ENCODE measurements around the gene CELA2B.
"Not testable (repeated sequence)": the region's sequence is repeated elsewhere in the genome, so short reads cannot be mapped to it uniquely, and the experiment has no call there.

CELA2B gene

DNA sequence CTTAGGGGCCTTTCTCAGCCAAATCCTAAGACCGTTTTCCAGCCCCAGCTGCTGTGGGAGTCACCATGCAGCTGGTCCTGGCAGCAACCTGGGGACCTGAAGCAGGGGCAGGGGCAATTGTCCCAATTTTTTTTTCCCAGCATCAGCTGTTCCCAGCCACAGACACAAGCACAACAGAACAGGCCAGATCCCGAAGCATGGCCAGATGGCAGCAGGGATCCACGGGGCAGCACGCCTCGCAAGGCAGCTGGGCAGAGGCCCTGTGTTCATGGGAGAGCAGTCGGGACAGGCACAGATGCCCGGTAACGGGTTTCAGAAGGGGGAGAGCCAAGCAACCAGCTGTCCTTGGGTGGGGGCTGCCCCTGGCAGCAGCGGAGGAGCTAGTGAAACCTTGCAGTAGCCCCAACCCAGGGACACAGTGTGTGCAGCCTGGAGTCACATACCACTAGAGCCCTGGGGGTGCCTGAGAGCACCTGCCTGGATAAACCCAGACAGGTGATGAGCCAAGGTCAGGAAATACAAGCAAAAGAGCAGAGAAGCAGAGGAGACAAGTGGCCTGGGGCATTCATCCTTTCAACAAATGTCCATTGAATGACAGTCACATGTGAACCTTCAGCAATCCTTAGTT lies 6.0 kb upstream of the CELA2B start:
- not testable (repeated sequence) for H3K27me3 Mint-ChIP-seq (ENCODE audit: low read depth); H3K4me1 Mint-ChIP-seq (ENCODE audit: low read depth); H3K9me3 Mint-ChIP-seq; H3K27ac Mint-ChIP-seq; H3K4me3 Mint-ChIP-seq; H3K36me3 Mint-ChIP-seq (ENCODE audit: low read depth)

DNA sequence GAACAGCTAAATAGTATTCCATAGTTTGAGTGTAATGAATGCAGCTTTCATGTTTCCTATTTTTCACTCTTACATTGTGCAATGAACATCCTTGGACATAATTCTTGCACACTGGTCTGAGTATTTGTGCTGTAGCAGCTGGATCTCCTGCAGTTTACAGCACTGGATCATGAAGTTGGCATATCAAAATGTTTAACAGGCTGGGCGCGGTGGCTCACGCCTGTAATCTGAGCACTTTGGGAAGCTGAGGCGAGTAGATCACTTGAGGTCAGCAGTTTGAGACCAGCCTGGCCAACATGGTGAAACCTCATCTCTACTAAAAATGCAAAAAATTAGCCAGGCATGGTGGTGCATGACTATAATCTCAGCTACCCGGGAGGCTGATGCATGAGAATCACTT lies 4.8 kb upstream of the CELA2B start:
- H3K9me3 Mint-ChIP-seq; H3K4me3 Mint-ChIP-seq; H3K4me1 Mint-ChIP-seq (ENCODE audit: low read depth); H3K36me3 Mint-ChIP-seq (ENCODE audit: low read depth); H3K27ac Mint-ChIP-seq; H3K27me3 Mint-ChIP-seq (ENCODE audit: low read depth): not testable (repeated sequence)

DNA sequence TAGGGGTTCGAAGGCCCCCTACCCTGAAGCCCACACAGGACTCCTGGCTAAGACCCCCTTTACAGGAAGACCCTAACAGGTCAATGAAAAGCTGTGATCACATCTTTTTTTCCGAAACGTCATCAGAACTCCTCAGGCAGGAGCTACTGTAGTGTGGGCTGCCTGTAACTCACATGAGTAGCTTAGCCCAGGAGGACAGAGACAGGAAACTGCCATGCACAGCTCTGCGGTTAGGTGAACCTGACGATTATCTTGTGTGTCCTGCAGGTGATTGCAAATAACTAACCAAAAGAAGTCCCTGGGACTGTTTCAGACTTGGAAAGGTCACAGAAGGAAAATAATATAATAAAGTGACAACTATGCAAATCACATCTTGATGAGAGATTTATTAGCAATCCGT lies 4.2 kb upstream of the CELA2B start:
- not testable (repeated sequence) for H3K4me3 Mint-ChIP-seq; H3K27me3 Mint-ChIP-seq (ENCODE audit: low read depth); H3K9me3 Mint-ChIP-seq; H3K36me3 Mint-ChIP-seq (ENCODE audit: low read depth); H3K4me1 Mint-ChIP-seq (ENCODE audit: low read depth); H3K27ac Mint-ChIP-seq

DNA sequence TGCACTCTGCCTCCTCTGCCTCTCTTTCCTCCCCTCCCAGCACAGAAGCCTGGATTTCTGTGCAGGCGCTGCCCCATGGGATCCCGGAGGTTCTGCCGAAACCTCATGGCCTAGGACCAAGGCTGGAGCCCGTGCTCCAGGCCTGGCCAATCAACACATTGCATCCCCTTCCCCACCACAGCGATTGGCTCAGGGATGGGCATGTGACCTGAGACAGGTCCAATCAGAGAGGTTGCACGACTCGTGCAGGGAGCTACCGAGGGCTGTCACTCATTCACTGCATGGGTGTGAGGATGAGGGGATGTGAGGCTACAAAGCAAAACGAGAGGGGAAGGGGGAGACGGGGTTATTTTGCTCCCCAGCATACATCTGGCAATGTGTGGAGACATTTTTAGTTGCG lies 3.3 kb upstream of the CELA2B start:
- Mint-ChIP-seq H3K9me3 (no peaks in the 10 kb centered on the region), H3K4me3 (no peak overlapping the region), H3K36me3 (ENCODE audit: low read depth) (no peaks in the 10 kb centered on the region), H3K4me1 (ENCODE audit: low read depth) (no peaks in the 10 kb centered on the region), H3K27me3 (ENCODE audit: low read depth) (no peaks in the 10 kb centered on the region), H3K27ac (no peak overlapping the region)

GRCh38 chr1:15476927-15477326 lies 1.0 kb downstream of the CELA2B start:
- Mint-ChIP-seq H3K4me3 (no peak overlapping the region), H3K27ac (no peak overlapping the region), H3K27me3 (ENCODE audit: low read depth) (no peaks in the 10 kb centered on the region), H3K36me3 (ENCODE audit: low read depth) (no peaks in the 10 kb centered on the region), H3K4me1 (ENCODE audit: low read depth) (no peaks in the 10 kb centered on the region), H3K9me3 (no peaks in the 10 kb centered on the region)

DNA sequence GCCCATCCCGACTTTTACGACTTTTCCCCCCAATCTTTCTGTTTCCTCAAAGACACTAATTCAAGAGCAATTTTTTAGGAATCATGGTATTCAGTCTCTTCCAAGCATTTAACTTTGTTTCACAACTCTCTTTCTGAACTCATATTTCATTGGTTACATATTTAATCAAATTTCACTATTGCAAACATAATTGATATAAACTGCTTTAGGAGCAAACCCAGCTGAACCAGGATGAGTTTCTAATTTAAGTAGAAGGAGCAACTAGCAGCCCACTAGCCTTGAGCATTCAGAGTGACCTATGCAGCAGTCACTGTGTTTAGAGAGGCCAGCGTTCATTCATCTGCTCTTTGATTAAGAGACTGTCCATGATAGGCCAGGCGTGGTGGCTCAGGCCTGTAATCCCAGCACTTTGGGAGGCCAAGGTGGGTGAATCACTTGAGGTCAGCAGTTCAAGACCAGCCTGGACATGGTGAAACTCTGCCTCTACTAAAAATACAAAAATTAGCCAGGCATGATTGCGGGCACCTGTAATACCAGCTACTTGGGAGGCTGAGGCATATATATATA lies 1.8 kb downstream of the CELA2B start:
- no peaks in the 10 kb centered on the region for H3K36me3 Mint-ChIP-seq (ENCODE audit: low read depth)
- H3K27me3 Mint-ChIP-seq (ENCODE audit: low read depth) = no peaks in the 10 kb centered on the region
- no peak overlapping the region for H3K27ac Mint-ChIP-seq
- no peak overlapping the region for H3K4me3 Mint-ChIP-seq
- no peaks in the 10 kb centered on the region for H3K9me3 Mint-ChIP-seq
- H3K4me1 Mint-ChIP-seq (ENCODE audit: low read depth) = no peaks in the 10 kb centered on the region

DNA sequence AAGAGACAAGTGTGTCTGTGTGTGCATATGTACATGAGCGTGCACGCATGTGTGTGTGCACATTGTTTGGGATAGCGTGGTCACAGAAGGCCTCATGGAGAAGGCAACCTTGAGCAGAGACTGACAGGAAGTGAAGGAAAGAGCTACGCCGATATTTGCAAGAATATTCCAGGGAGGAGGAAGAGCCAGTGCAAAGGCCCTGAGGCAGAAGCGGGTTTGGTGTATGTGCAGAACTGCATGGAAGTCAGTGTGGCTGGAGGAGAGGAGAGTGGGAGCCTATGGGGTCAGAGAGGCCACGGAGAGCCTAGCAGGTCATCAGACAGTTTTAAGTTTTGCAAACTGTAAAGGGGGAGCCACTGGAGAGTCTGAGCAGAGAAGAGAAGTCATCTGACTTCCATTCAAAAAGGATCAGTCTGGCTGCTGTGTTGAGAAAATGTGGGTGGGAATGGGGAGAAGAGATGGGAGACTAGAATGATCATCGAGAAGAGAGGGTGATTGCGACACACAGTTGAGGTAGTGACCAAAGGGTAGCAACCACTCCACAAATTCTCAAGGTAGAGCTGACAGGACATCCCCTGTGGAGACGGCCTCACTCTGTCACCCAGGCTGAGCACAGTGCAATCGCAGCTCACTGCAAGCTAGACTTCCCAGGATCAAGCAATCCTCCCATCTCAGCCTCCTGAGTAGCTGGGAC lies 3.9 kb downstream of the CELA2B start:
- Mint-ChIP-seq H3K4me3 (no peak overlapping the region), H3K27me3 (ENCODE audit: low read depth) (no peaks in the 10 kb centered on the region), H3K4me1 (ENCODE audit: low read depth) (no peaks in the 10 kb centered on the region), H3K27ac (no peak overlapping the region), H3K36me3 (ENCODE audit: low read depth) (peaks cover 4% of the 10 kb centered on the region), H3K9me3 (no peaks in the 10 kb centered on the region)

DNA sequence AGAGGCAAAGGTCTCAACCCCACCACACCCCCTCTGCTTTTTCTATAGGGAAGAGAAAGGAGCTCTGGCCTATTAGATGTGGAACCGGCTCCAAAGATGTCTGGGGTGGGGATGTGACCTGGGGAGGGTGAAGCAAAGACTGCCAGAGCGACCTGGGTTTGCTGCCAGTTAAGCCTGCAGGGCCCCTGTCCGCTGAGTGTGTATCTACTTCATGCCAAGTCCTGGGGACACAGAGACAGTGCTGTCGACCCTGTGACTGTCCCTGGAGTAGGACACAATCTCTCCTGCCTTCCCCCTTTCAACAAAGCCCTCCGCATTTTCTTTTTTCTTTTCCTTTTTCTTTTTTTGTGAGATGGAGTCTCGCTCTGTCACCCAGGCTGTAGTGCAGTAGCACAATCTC lies 6.6 kb downstream of the CELA2B start:
- H3K36me3 Mint-ChIP-seq (ENCODE audit: low read depth) = peaks cover 17% of the 10 kb centered on the region
- H3K9me3 Mint-ChIP-seq; H3K4me1 Mint-ChIP-seq (ENCODE audit: low read depth); H3K27me3 Mint-ChIP-seq (ENCODE audit: low read depth); H3K4me3 Mint-ChIP-seq; H3K27ac Mint-ChIP-seq: not testable (repeated sequence)

DNA sequence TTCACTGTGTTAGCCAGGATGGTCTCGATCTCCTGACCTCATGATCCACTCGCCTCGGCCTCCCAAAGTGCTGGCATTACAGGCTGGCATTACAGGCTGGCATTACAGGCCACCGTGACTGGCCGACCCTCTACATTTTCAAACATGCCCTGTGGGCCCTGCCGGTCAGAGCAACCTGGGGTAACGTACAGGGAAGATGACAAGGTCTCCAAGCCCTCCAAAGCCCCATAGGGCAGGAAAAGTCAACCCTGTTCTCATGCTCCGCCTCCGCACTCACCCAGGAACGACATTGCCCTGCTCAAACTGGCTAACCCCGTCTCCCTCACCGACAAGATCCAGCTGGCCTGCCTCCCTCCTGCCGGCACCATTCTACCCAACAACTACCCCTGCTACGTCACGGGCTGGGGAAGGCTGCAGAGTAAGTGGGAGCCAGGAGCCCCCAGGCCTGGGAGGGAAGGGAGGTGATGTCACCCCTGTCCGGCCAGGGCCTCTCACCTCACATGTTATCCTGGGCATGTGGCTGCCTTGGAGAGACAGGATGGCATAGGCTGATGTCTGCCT lies 7.2 kb downstream of the CELA2B start:
- H3K36me3 Mint-ChIP-seq (ENCODE audit: low read depth) = peaks cover 17% of the 10 kb centered on the region
- not testable (repeated sequence) for H3K27ac Mint-ChIP-seq; H3K4me3 Mint-ChIP-seq; H3K9me3 Mint-ChIP-seq; H3K27me3 Mint-ChIP-seq (ENCODE audit: low read depth); H3K4me1 Mint-ChIP-seq (ENCODE audit: low read depth)

DNA sequence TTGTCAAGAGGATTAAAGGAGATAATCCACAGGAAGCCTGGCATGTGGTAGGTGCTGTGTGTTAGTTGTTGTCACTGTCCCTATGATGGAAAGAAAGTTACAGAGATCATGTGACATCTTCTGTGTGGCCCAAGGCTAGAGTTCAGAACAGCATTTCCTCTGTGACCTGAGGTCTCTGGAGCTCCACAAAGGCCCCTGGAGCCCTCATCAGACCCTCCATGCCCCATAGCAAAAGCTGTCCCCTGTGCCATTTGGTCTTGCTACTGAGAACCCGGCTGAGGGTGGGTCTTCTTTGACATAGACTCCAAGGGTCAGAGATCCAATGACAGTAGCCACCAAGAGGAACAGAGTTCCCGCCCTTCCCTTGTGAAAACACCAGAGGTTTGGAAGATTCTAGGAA lies 8.1 kb downstream of the CELA2B start:
- H3K27ac Mint-ChIP-seq = no peak overlapping the region
- H3K4me1 Mint-ChIP-seq (ENCODE audit: low read depth) = no peaks in the 10 kb centered on the region
- peaks cover 19% of the 10 kb centered on the region for H3K36me3 Mint-ChIP-seq (ENCODE audit: low read depth)
- H3K9me3 Mint-ChIP-seq = no peaks in the 10 kb centered on the region
- no peaks in the 10 kb centered on the region for H3K27me3 Mint-ChIP-seq (ENCODE audit: low read depth)
- H3K4me3 Mint-ChIP-seq = no peak overlapping the region

- H3K9me3 Mint-ChIP-seq; H3K27me3 Mint-ChIP-seq (ENCODE audit: low read depth); H3K27ac Mint-ChIP-seq; H3K4me3 Mint-ChIP-seq; H3K4me1 Mint-ChIP-seq (ENCODE audit: low read depth): not testable (repeated sequence)
- H3K36me3 Mint-ChIP-seq (ENCODE audit: low read depth) = peaks cover 19% of the 10 kb centered on the region
Measured at GRCh38 chr1:15484443-15484842, 8.5 kb downstream of the CELA2B start.

- H3K27me3 Mint-ChIP-seq (ENCODE audit: low read depth) = no peaks in the 10 kb centered on the region
- peaks cover 3% of the 10 kb centered on the region for H3K4me1 Mint-ChIP-seq (ENCODE audit: low read depth)
- no peak overlapping the region for H3K4me3 Mint-ChIP-seq
- no peak overlapping the region for H3K27ac Mint-ChIP-seq
- peaks cover 25% of the 10 kb centered on the region for H3K36me3 Mint-ChIP-seq (ENCODE audit: low read depth)
- no peaks in the 10 kb centered on the region for H3K9me3 Mint-ChIP-seq
Measured at GRCh38 chr1:15485636-15486035, 9.7 kb downstream of the CELA2B start.

- H3K27ac Mint-ChIP-seq; H3K4me3 Mint-ChIP-seq; H3K9me3 Mint-ChIP-seq; H3K27me3 Mint-ChIP-seq (ENCODE audit: low read depth); H3K4me1 Mint-ChIP-seq (ENCODE audit: low read depth): not testable (repeated sequence)
- H3K36me3 Mint-ChIP-seq (ENCODE audit: low read depth) = peaks cover 28% of the 10 kb centered on the region
Measured at GRCh38 chr1:15486844-15487610, 11.1 kb downstream of the CELA2B start.

DNA sequence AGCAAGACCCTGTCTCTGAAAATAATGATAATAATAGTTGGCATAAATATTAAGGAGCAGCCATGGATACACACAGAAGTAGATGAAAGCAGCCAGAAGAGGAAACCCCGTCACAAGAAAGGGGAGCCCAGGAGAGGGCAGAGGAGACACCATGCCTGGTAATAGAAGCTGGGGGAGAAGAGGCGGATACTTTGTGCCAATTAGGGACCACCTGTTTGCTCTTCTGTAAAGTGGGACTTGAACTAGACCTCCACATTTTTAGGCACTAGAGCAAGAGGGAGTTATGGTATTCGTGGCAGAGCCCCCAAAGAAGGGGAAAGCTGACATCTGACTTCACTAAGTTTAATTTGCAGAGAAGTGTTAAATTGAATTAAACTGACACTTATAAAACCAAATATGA lies 12.5 kb downstream of the CELA2B start:
- Mint-ChIP-seq H3K9me3 (no peaks in the 10 kb centered on the region), H3K27me3 (ENCODE audit: low read depth) (no peaks in the 10 kb centered on the region), H3K4me3 (no peak overlapping the region), H3K27ac (no peak overlapping the region), H3K4me1 (ENCODE audit: low read depth) (peaks cover 7% of the 10 kb centered on the region), H3K36me3 (ENCODE audit: low read depth) (peaks cover 30% of the 10 kb centered on the region)
